GM21360 (cell line): ENCODE measurements around the gene STING1.
A peak's percentile ranks its signal among the peaks of the same experiment; 100 is the strongest.

Experiments
- ATAC-seq: cut with Tn5 transposase; IDR thresholded peaks from one replicate; pipeline ENCODE4 v1.9.1; 2021; ENCODE audit warnings: mild to moderate bottlenecking, moderate library complexity; ENCODE audit not compliant: unreplicated experiment

Gene STING1

GRCh38 chr5:139468421-139468931, 14.1 kb downstream of the STING1 start:
- ATAC-seq = no peak

- no peak for ATAC-seq
Observed at GRCh38 chr5:139462586-139463276, 19.8 kb downstream of the STING1 start, which contains the start of gene ECSCR. Gene ECSCR, minus strand, starts transcription at chr5:139462743. Its CDS starts 73 bp downstream, at chr5:139462670.

- ATAC-seq = no peak
Observed at GRCh38 chr5:139461698-139462097, 20.9 kb downstream of the STING1 start.

GRCh38 chr5:139461176-139461575, 21.4 kb downstream of the STING1 start:
- no peak for ATAC-seq

- no peak for ATAC-seq
Observed at GRCh38 chr5:139460455-139460854, 22.1 kb downstream of the STING1 start.

- ATAC-seq = no peak
Observed at GRCh38 chr5:139459451-139459934, 23.1 kb downstream of the STING1 start.

GRCh38 chr5:139458580-139459407, 23.8 kb downstream of the STING1 start:
- peak; percentile 52 for ATAC-seq

GRCh38 chr5:139457653-139458306, 24.8 kb downstream of the STING1 start:
- ATAC-seq = no peak

- ATAC-seq = no peak
Observed at GRCh38 chr5:139457241-139457640, 25.3 kb downstream of the STING1 start.

- ATAC-seq = no peak
Observed at GRCh38 chr5:139456776-139457175, 25.8 kb downstream of the STING1 start.

GRCh38 chr5:139454568-139455290, 27.8 kb downstream of the STING1 start:
- ATAC-seq = no peak

GRCh38 chr5:139453683-139454567, 28.6 kb downstream of the STING1 start:
- ATAC-seq = no peak

- ATAC-seq = no peak
Observed at GRCh38 chr5:139451878-139452660, 30.5 kb downstream of the STING1 start.

- no peak for ATAC-seq
Observed at GRCh38 chr5:139451176-139451575, 31.4 kb downstream of the STING1 start.

- ATAC-seq = peak; percentile 63
Observed at GRCh38 chr5:139446956-139447779, 35.4 kb downstream of the STING1 start.

GRCh38 chr5:139445325-139446170, 37.0 kb downstream of the STING1 start:
- no peak for ATAC-seq

- no peak for ATAC-seq
Observed at GRCh38 chr5:139443831-139444453, 38.6 kb downstream of the STING1 start.
